ENCODE results near the gene SH3TC1. TPM values are rescaled to one million over a fixed set of nuclear protein-coding genes. Genes with fewer than 3 reads are reported as not detected.

SH3TC1 gene
- total RNA-seq, 4 donors from 2014 or later: 10.1 to 15.9 (median 11.1) TPM

- WGBS, 2 donors: 71 to 73% methylated on average over 4 of the region's 4 CpGs
- DNase-seq (ENCODE audit: low spot score in 2 of 2): no peak
- intact Hi-C loops (cut with DNase I; ENCODE audit: low total_unique reads): no loop called here
- TF ChIP-seq CTCF (IDR thresholded peaks at IDR 0.05): no peak
- TF ChIP-seq POLR2A (IDR thresholded peaks at IDR 0.05): no peak
- no peak overlapping the region for H3K4me3 ChIP-seq (ENCODE audit: low read depth, poor library complexity, severe bottlenecking)
These were observed 76.4 kb downstream of the SH3TC1 start for GRCh38 chr4:8275548-8275910.

GRCh38 chr4:8276358-8277240 is 77.5 kb downstream of the SH3TC1 start:
- 39 to 63% methylated on average over 14 to 23 of the region's 24 CpGs for WGBS, 2 donors
- DNase-seq (ENCODE audit: low spot score in 2 of 2): no peak
- intact Hi-C loops (cut with DNase I; ENCODE audit: low total_unique reads): no loop called here
- no peak overlapping the region for H3K4me3 ChIP-seq (ENCODE audit: low read depth, poor library complexity, severe bottlenecking)
- TF ChIP-seq CTCF (IDR thresholded peaks at IDR 0.05): no peak
- no peak for TF ChIP-seq POLR2A (IDR thresholded peaks at IDR 0.05)

GRCh38 chr4:8277356-8278008 is 78.4 kb downstream of the SH3TC1 start:
- 83 to 85% methylated on average over 9 to 11 of the region's 11 CpGs for WGBS, 2 donors

GRCh38 chr4:8278009-8278395 is 78.9 kb downstream of the SH3TC1 start:
- TF ChIP-seq POLR2A (IDR thresholded peaks at IDR 0.05) (no peak), CTCF (IDR thresholded peaks at IDR 0.05) (no peak)
- WGBS, 2 donors: 50 to 78% methylated on average over 6 of the region's 6 CpGs
- DNase-seq (ENCODE audit: low spot score in 2 of 2): no peak
- intact Hi-C loops (cut with DNase I; ENCODE audit: low total_unique reads): no loop called here
- H3K4me3 ChIP-seq (ENCODE audit: low read depth, poor library complexity, severe bottlenecking): no peak overlapping the region

More at GRCh38 chr4:8277356-8278008, 78.4 kb downstream of the SH3TC1 start:
- intact Hi-C loops (cut with DNase I; ENCODE audit: low total_unique reads): no loop called here
- no peak overlapping the region for H3K4me3 ChIP-seq (ENCODE audit: low read depth, poor library complexity, severe bottlenecking)
- no peak for DNase-seq (ENCODE audit: low spot score in 2 of 2)
- TF ChIP-seq CTCF (IDR thresholded peaks at IDR 0.05): no peak
- TF ChIP-seq POLR2A (IDR thresholded peaks at IDR 0.05): no peak

GRCh38 chr4:8278421-8279287 is 79.6 kb downstream of the SH3TC1 start:
- 28 to 29% methylated on average over 14 to 17 of the region's 17 CpGs for WGBS, 2 donors
- no peak for DNase-seq (ENCODE audit: low spot score in 2 of 2)

More at GRCh38 chr4:8278421-8279287, 79.6 kb downstream of the SH3TC1 start:
- H3K4me3 ChIP-seq (ENCODE audit: low read depth, poor library complexity, severe bottlenecking): no peak overlapping the region
- TF ChIP-seq POLR2A (IDR thresholded peaks at IDR 0.05) (no peak), CTCF (IDR thresholded peaks at IDR 0.05) (no peak)
- intact Hi-C loops (cut with DNase I; ENCODE audit: low total_unique reads): no loop called here
